HTERT RPE-1 (cell line): ENCODE data around the gene MLXIPL.
"Not testable (repeated sequence)": the region's sequence is repeated elsewhere in the genome, so short reads cannot be mapped to it uniquely, and the experiment has no call there.

ENCODE experiments used
- in situ Hi-C: fragments of 300-500 bp; cut with MboI; formaldehyde crosslinking; loops from 4 replicates; pipeline ENCODE4 v1.14.3; 2020; ENCODE audit warnings: low sequenced_read_pairs

Gene MLXIPL

GRCh38 chr7:73645643-73646174 lies 21.4 kb upstream of the MLXIPL start:
- in situ Hi-C loops = no loop called here

GRCh38 chr7:73644688-73645286 lies 20.5 kb upstream of the MLXIPL start:
- in situ Hi-C loops = no loop called here

- in situ Hi-C loops = no loop called here
These were observed 18.5 kb upstream of the MLXIPL start for GRCh38 chr7:73642834-73643233.

- in situ Hi-C loops = no loop called here
These were observed 14.6 kb upstream of the MLXIPL start for GRCh38 chr7:73638911-73639310.

GRCh38 chr7:73635428-73636200 lies 11.3 kb upstream of the MLXIPL start:
- in situ Hi-C loops = no loop called here

- in situ Hi-C loops = no loop called here
These were observed 9.5 kb upstream of the MLXIPL start for GRCh38 chr7:73633844-73634243.

- in situ Hi-C loops = no loop called here
These were observed 9.0 kb upstream of the MLXIPL start for GRCh38 chr7:73633323-73633722.

GRCh38 chr7:73631558-73631957 lies 7.2 kb upstream of the MLXIPL start:
- in situ Hi-C loops = no loop called here

- in situ Hi-C loops = no loop called here
These were observed 4.2 kb upstream of the MLXIPL start for GRCh38 chr7:73628504-73628903.

- in situ Hi-C loops = no loop called here
These were observed 2.5 kb upstream of the MLXIPL start for GRCh38 chr7:73626814-73627213.

GRCh38 chr7:73625276-73625675 lies 954 bp upstream of the MLXIPL start:
- in situ Hi-C loops = no loop called here

- in situ Hi-C loops = no loop called here
These were observed 313 bp upstream of the MLXIPL start for GRCh38 chr7:73624669-73625001.

GRCh38 chr7:73622909-73623797 lies 1.2 kb downstream of the MLXIPL start:
- in situ Hi-C loops = no loop called here

- in situ Hi-C loops = no loop called here
These were observed 1.8 kb downstream of the MLXIPL start for GRCh38 chr7:73622527-73622908.

GRCh38 chr7:73621168-73622063 lies 2.9 kb downstream of the MLXIPL start:
- in situ Hi-C loops = no loop called here

GRCh38 chr7:73619394-73619793 lies 4.9 kb downstream of the MLXIPL start:
- in situ Hi-C loops = not testable (repeated sequence)

GRCh38 chr7:73618538-73618937 lies 5.8 kb downstream of the MLXIPL start:
- in situ Hi-C loops = no loop called here

GRCh38 chr7:73617520-73617919 lies 6.8 kb downstream of the MLXIPL start:
- in situ Hi-C loops = not testable (repeated sequence)

GRCh38 chr7:73615886-73616285 lies 8.4 kb downstream of the MLXIPL start:
- in situ Hi-C loops = no loop called here

GRCh38 chr7:73614937-73615336 lies 9.4 kb downstream of the MLXIPL start:
- in situ Hi-C loops = not testable (repeated sequence)
